ENCODE results near the gene PIP4K2B. TPM values are rescaled to one million over a fixed set of nuclear protein-coding genes. Genes with fewer than 3 reads are reported as not detected.

The PIP4K2B gene
- polyA plus RNA-seq, 1 donor from 2014 or later = 164 TPM

- Histone ChIP-seq H3K9me3 (ENCODE audit: low read length) (no peaks in the 10 kb centered on the region), H3K27me3 (ENCODE audit: insufficient read depth, low read depth, low read length) (no peaks in the 10 kb centered on the region), H3K79me2 (replicated peaks; ENCODE audit: insufficient read depth, low read length) (peaks cover 59% of the 10 kb centered on the region), H3K27ac (ENCODE audit: low read length) (no peak overlapping the region), H3K9me2 (ENCODE audit: insufficient read depth, low read length) (no peaks in the 10 kb centered on the region), H2AFZ (ENCODE audit: low read depth, low read length) (no peak overlapping the region), H3K36me3 (ENCODE audit: insufficient read depth, low read length) (no peaks in the 10 kb centered on the region), H3F3A (ENCODE audit: insufficient read depth, low read length, poor library complexity, severe bottlenecking) (no peaks in the 10 kb centered on the region), H4K20me1 (ENCODE audit: insufficient read depth) (peaks cover 23% of the 10 kb centered on the region), H3K4me3 (ENCODE audit: low read length) (no peak overlapping the region), H3K4me2 (ENCODE audit: low read length) (no peak overlapping the region), H3K9ac (ENCODE audit: low read length) (no peak overlapping the region)
- TF ChIP-seq, protein P1, sequence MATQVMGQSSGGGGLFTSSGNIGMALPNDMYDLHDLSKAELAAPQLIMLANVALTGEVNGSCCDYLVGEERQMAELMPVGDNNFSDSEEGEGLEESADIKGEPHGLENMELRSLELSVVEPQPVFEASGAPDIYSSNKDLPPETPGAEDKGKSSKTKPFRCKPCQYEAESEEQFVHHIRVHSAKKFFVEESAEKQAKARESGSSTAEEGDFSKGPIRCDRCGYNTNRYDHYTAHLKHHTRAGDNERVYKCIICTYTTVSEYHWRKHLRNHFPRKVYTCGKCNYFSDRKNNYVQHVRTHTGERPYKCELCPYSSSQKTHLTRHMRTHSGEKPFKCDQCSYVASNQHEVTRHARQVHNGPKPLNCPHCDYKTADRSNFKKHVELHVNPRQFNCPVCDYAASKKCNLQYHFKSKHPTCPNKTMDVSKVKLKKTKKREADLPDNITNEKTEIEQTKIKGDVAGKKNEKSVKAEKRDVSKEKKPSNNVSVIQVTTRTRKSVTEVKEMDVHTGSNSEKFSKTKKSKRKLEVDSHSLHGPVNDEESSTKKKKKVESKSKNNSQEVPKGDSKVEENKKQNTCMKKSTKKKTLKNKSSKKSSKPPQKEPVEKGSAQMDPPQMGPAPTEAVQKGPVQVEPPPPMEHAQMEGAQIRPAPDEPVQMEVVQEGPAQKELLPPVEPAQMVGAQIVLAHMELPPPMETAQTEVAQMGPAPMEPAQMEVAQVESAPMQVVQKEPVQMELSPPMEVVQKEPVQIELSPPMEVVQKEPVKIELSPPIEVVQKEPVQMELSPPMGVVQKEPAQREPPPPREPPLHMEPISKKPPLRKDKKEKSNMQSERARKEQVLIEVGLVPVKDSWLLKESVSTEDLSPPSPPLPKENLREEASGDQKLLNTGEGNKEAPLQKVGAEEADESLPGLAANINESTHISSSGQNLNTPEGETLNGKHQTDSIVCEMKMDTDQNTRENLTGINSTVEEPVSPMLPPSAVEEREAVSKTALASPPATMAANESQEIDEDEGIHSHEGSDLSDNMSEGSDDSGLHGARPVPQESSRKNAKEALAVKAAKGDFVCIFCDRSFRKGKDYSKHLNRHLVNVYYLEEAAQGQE (IDR thresholded peaks at IDR 0.05; ENCODE audit: borderline replicate concordance) = no peak
- TF ChIP-seq POLR2AphosphoS5 (IDR thresholded peaks at IDR 0.05) = no peak
- TF ChIP-seq RAD21 (conservative IDR thresholded peaks at IDR 0.05) = no peak
- TF ChIP-seq, protein P2, sequence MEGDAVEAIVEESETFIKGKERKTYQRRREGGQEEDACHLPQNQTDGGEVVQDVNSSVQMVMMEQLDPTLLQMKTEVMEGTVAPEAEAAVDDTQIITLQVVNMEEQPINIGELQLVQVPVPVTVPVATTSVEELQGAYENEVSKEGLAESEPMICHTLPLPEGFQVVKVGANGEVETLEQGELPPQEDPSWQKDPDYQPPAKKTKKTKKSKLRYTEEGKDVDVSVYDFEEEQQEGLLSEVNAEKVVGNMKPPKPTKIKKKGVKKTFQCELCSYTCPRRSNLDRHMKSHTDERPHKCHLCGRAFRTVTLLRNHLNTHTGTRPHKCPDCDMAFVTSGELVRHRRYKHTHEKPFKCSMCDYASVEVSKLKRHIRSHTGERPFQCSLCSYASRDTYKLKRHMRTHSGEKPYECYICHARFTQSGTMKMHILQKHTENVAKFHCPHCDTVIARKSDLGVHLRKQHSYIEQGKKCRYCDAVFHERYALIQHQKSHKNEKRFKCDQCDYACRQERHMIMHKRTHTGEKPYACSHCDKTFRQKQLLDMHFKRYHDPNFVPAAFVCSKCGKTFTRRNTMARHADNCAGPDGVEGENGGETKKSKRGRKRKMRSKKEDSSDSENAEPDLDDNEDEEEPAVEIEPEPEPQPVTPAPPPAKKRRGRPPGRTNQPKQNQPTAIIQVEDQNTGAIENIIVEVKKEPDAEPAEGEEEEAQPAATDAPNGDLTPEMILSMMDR (IDR thresholded peaks at IDR 0.05; ENCODE audit: poor library complexity, severe bottlenecking) = no peak
- TF ChIP-seq SMC3 (conservative IDR thresholded peaks at IDR 0.05; ENCODE audit: poor library complexity) = no peak
- no peak for TF ChIP-seq EP300 (conservative IDR thresholded peaks at IDR 0.05; ENCODE audit: poor library complexity, severe bottlenecking)
- TF ChIP-seq MXI1 (conservative IDR thresholded peaks at IDR 0.05; ENCODE audit: poor library complexity, severe bottlenecking) = no peak
- no peak for TF ChIP-seq EZH2 (IDR thresholded peaks at IDR 0.05; ENCODE audit: borderline replicate concordance, insufficient read depth, low read length, poor library complexity, severe bottlenecking)
- TF ChIP-seq TAF1 (IDR thresholded peaks at IDR 0.05; ENCODE audit: low read depth) = no peak
Measured at GRCh38 chr17:38740806-38741205, 58.5 kb downstream of the PIP4K2B start.

DNA sequence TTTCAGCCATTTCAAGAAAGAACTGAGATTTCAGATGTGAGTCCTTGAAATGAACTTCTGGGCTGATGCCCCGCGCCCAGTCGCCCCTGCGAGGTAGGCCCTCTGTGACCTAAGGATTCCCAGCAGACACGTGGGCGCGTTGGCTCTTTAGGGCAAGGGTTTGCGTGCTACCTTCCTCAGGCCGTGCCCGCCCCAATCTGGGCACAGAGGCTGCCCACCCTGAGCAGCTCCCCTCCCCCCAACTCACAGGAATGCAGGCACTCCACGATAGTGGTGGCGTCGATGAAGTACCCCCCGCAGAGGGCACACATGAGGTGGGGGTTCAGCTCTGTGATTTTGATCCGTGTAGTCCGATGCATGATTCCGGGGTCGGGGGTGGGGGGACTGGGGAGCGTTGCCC, 59.3 kb downstream of the PIP4K2B start:
- Histone ChIP-seq H2AFZ (ENCODE audit: low read depth, low read length) (no peak overlapping the region), H3K27me3 (ENCODE audit: insufficient read depth, low read depth, low read length) (no peaks in the 10 kb centered on the region), H3K36me3 (ENCODE audit: insufficient read depth, low read length) (no peaks in the 10 kb centered on the region), H3K9me2 (ENCODE audit: insufficient read depth, low read length) (no peaks in the 10 kb centered on the region), H3K4me3 (ENCODE audit: low read length) (no peak overlapping the region), H3K79me2 (replicated peaks; ENCODE audit: insufficient read depth, low read length) (peaks cover 52% of the 10 kb centered on the region), H3K9ac (ENCODE audit: low read length) (no peak overlapping the region), H3K4me2 (ENCODE audit: low read length) (no peak overlapping the region), H3F3A (ENCODE audit: insufficient read depth, low read length, poor library complexity, severe bottlenecking) (no peaks in the 10 kb centered on the region), H3K27ac (ENCODE audit: low read length) (no peak overlapping the region), H4K20me1 (ENCODE audit: insufficient read depth) (peaks cover 23% of the 10 kb centered on the region), H3K9me3 (ENCODE audit: low read length) (no peaks in the 10 kb centered on the region)
- TF ChIP-seq, protein P2 (IDR thresholded peaks at IDR 0.05; ENCODE audit: poor library complexity, severe bottlenecking) = no peak
- TF ChIP-seq TAF1 (IDR thresholded peaks at IDR 0.05; ENCODE audit: low read depth) (no peak), RAD21 (conservative IDR thresholded peaks at IDR 0.05) (no peak), MXI1 (conservative IDR thresholded peaks at IDR 0.05; ENCODE audit: poor library complexity, severe bottlenecking) (no peak), POLR2AphosphoS5 (IDR thresholded peaks at IDR 0.05) (no peak), SMC3 (conservative IDR thresholded peaks at IDR 0.05; ENCODE audit: poor library complexity) (no peak), EP300 (conservative IDR thresholded peaks at IDR 0.05; ENCODE audit: poor library complexity, severe bottlenecking) (no peak), EZH2 (IDR thresholded peaks at IDR 0.05; ENCODE audit: borderline replicate concordance, insufficient read depth, low read length, poor library complexity, severe bottlenecking) (no peak)
- TF ChIP-seq, protein P1 (IDR thresholded peaks at IDR 0.05; ENCODE audit: borderline replicate concordance) = no peak

Data from neural cell (in vitro differentiated cells).